ENCODE results near the gene KTN1.

Gene KTN1

DNA sequence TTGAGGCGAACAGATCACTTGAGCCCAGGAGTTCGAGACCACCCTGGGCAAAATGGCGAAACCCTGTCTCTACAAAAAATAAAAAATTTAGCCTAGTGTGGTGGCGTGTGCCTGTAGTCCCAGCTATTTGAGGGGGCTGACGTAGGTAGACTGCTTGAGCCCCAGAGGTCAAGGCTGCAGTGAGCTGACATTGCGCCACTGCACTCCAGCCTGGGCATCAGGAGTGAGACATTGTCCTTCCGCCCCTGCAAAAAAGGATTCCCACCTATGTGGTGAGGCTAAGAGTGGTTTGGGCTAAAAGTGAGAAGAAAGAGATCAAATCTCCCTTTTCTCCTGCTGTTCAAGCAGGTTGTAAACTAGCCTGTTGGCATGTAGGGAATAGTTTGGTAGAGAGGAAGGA is 5.0 kb upstream of the KTN1 start:
- DNase-seq (ENCODE audit: low spot score) (no peak), FAIRE-seq (no peak)

GRCh38 chr14:55577229-55577628 is 2.8 kb upstream of the KTN1 start:
- DNase-seq (ENCODE audit: low spot score) (no peak), FAIRE-seq (no peak)

GRCh38 chr14:55578511-55578910 is 1.5 kb upstream of the KTN1 start:
- FAIRE-seq (no peak), DNase-seq (ENCODE audit: low spot score) (peak; percentile 38)

GRCh38 chr14:55580470-55581341 is 699 bp downstream of the KTN1 start:
- FAIRE-seq (peak; percentile 13), DNase-seq (ENCODE audit: low spot score) (peak; percentile 71)

DNA sequence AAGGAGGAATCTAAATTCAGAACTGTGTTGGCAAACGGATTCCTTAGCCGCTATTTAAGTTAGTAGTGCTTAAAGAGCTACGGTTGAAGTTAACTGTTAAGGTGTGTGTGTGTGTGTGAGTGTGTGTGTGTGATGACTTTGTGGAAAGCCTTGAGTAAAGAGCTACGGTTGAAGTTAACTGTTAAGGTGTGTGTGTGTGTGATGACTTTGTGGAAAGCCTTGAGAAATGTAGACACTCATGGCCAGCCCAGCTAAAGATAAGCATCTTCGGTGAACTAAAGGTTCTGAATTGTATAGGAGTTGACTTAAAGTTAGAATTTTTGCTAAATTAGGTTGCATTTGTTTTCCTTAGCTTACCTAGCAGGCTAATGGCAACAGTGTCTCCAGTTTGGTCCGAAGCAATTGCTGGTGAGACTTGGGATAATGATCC is 1.4 kb downstream of the KTN1 start:
- FAIRE-seq, result peak; percentile 9
- no peak for DNase-seq (ENCODE audit: low spot score)

GRCh38 chr14:55582746-55583145 is 2.7 kb downstream of the KTN1 start:
- FAIRE-seq (no peak), DNase-seq (ENCODE audit: low spot score) (no peak)

GRCh38 chr14:55583942-55584468 is 4.0 kb downstream of the KTN1 start:
- DNase-seq (ENCODE audit: low spot score), result no peak
- no peak for FAIRE-seq

DNA sequence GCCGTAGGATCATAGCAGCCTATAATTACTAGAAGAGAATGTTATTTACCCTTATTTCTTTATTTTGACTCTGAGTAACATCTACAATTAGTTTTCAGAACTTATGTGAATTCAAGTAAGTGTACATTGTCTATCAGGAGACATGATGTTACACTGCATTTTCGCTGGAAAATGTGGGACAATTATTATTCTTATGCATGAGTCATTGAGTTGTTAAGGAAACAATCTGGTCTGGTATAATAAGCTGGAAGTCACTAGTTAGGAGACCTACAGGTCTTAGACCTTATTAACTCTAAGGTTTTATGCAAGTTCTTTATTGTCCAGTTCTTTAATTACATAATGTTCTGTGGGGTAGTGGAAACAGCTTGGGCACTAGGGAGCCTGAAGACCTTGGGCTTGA is 5.8 kb downstream of the KTN1 start:
- DNase-seq (ENCODE audit: low spot score) (no peak), FAIRE-seq (no peak)

DNA sequence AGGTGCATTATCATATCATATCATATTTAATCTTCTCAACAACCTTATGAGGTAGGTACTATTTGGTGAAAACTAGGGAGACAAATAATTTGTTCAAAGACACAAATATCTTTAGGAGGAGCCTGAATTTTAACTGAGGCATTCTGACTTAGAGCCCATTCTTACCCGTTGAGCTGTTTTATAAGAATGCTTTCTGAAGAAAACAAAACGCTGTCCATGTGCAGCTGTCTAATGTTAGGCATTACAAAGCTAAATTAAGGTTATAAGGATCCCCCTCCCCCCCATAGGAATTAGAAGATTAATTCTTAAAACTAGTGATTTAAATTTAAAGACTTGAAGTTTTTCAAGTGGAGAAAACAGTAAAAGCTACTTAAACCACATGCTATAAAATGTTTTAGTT is 6.4 kb downstream of the KTN1 start:
- FAIRE-seq (no peak), DNase-seq (ENCODE audit: low spot score) (no peak)

DNA sequence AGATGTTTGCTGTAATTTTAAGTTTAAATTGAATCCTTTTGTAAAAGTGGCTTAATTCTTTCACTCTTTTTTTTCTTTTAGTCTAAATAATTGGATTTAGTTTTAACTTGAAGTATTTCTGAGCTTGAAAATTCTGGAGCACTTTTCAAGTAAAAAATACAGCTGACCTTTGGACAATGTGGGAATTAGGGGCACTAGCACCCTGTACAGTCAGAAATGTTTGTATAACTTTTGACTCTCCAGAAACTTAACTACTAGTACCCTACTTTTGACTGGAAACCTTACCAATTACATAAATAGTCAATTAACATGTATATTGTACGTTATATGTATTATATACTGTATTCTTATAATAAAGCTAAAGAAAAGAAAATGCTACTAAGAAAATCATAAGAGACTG is 7.8 kb downstream of the KTN1 start:
- DNase-seq (ENCODE audit: low spot score), result no peak
- FAIRE-seq, result no peak

- DNase-seq (ENCODE audit: low spot score) (no peak), FAIRE-seq (peak; percentile 63)
Observed at GRCh38 chr14:55588259-55588699, 8.3 kb downstream of the KTN1 start.

- DNase-seq (ENCODE audit: low spot score) (no peak), FAIRE-seq (no peak)
Observed at GRCh38 chr14:55589171-55589570, 9.2 kb downstream of the KTN1 start.

DNA sequence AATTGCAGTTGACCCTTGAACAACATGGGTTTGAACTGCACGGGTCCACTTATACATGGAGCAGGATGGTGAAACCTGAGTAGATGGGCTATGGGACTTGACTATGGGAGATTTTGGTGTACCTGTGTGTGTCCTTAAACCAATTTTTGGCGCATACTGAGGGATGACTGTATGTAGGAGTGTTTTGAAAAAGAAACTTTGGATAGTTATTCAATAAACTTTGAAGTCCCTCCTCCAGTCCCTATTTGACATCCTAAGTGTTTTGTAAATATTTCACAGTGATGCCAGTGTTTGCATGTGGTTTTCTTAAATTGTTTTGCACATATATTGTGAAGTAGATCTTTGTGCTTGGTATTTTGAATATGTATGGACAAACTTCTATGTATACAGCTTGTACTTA is 12.4 kb downstream of the KTN1 start:
- FAIRE-seq (no peak), DNase-seq (ENCODE audit: low spot score) (no peak)

DNA sequence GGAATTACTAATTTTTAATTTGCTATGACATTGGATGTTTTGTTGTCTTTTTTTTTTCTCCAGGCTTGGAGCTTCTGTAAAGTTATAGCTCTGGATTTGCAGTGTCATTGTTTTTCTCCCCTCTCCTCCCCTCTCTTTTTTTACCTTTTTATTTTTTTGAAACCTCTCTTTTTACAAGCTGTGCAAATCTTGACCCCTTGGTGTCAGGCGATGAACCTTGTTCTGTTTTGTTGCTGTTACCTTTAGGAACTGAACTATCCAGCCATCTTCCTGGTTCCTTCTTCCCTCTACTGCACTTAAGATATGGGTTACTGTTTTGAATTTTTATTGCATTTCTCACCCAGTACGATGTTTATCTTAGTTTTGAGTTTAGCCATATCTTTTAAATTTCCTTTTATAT is 13.7 kb downstream of the KTN1 start:
- no peak for DNase-seq (ENCODE audit: low spot score)
- FAIRE-seq, result no peak

- DNase-seq (ENCODE audit: low spot score), result peak; percentile 52
Observed at GRCh38 chr14:55599250-55599879, 19.4 kb downstream of the KTN1 start.

GRCh38 chr14:55600784-55601561 is 21.0 kb downstream of the KTN1 start:
- peak; percentile 30 for DNase-seq (ENCODE audit: low spot score)

More at GRCh38 chr14:55599250-55599879, 19.4 kb downstream of the KTN1 start:
- FAIRE-seq, result peak; percentile 89

GRCh38 chr14:55603401-55603953 is 23.5 kb downstream of the KTN1 start:
- FAIRE-seq (peak; percentile 44), DNase-seq (ENCODE audit: low spot score) (no peak)

More at GRCh38 chr14:55600784-55601561, 21.0 kb downstream of the KTN1 start:
- no peak for FAIRE-seq

DNA sequence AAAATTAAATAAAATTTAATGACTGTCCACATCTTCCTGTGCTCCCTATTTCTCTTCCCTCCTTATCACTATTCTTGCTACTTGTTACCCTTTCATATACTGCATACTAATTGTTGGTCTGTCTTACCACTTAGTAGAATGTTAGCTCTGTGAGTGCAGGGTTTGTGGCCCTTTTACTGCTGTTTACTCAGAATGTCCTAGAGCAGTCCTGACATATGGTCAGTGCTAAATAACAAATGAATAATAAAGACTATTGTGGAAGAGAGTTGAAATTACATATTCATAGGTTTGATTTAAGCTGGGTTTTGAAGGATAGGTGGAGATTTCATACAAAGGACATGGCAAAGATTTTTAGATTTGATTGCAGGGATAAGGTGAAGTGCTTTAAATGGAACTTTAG is 24.5 kb downstream of the KTN1 start:
- peak; percentile 84 for FAIRE-seq
- DNase-seq (ENCODE audit: low spot score), result no peak

DNA sequence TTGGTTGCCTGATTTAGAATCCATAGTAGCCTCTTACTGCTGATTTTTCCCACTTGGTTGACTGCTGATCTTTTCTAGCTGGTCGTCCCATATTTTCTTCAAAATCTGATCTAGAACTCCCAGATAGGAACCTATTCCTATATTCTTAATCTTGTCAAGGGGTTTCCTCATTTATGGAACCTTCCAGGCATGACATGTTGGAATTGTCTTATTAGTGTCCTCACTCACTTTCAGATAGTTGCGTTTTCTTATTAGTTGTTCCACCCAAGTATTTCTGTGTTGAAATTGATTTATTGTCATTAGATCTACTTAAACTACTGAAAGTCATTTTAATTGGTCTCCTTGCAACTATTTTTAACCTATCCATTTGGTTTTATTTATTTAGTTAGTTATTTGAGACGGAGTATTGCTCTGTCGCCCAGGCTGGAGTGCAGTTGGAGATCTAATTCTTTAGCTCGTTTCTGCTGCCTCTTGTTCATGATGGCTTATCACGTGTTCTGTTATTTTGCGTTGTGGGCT is 25.0 kb downstream of the KTN1 start:
- FAIRE-seq, result no peak
- DNase-seq (ENCODE audit: low spot score), result no peak

- FAIRE-seq, result peak; percentile 89
- DNase-seq (ENCODE audit: low spot score), result peak; percentile 37
Observed at GRCh38 chr14:55605793-55606192, 25.8 kb downstream of the KTN1 start.

GRCh38 chr14:55607386-55607785 is 27.4 kb downstream of the KTN1 start:
- no peak for DNase-seq (ENCODE audit: low spot score)
- FAIRE-seq, result peak; percentile 74
